GM20000 (cell line): Measurements from ENCODE around the gene ETFRF1.
A peak's percentile ranks its signal among the peaks of the same experiment; 100 is the strongest.

Experiments used
- DNase-seq: peaks from one replicate; pipeline ENCODE4 v3.0.0; 2012; ENCODE audit warnings: low spot score
- CTCF ChIP-seq: IDR thresholded peaks from 2 replicates; pipeline ENCODE4 v1.5.1; 2012; ENCODE audit warnings: mild to moderate bottlenecking, control low read depth; ENCODE audit errors: extremely low read depth, missing control alignments

The ETFRF1 gene

GRCh38 chr12:25245491-25245890, 50.5 kb downstream of the ETFRF1 start:
- no peak for DNase-seq
- TF ChIP-seq CTCF = no peak

- TF ChIP-seq CTCF = no peak
- no peak for DNase-seq
Observed at GRCh38 chr12:25248137-25248536, 53.1 kb downstream of the ETFRF1 start.

GRCh38 chr12:25248732-25249131, 53.7 kb downstream of the ETFRF1 start:
- no peak for TF ChIP-seq CTCF
- DNase-seq = no peak

GRCh38 chr12:25249931-25250738, 55.1 kb downstream of the ETFRF1 start:
- no peak for TF ChIP-seq CTCF
- DNase-seq = peak; percentile 74

- no peak for TF ChIP-seq CTCF
- DNase-seq = peak; percentile 95
Observed at GRCh38 chr12:25250744-25251730, 56.0 kb downstream of the ETFRF1 start, which contains the start of gene KRAS. TSS of gene KRAS (minus strand) at chr12:25250929.

- DNase-seq = no peak
- no peak for TF ChIP-seq CTCF
Observed at GRCh38 chr12:25251769-25252168, 56.7 kb downstream of the ETFRF1 start.

- no peak for DNase-seq
- no peak for TF ChIP-seq CTCF
Observed at GRCh38 chr12:25252946-25253345, 57.9 kb downstream of the ETFRF1 start.
